B cell (primary cell): Measurements from ENCODE around the gene ANK3. TPM values are rescaled to one million over a fixed set of nuclear protein-coding genes. Genes with fewer than 3 reads are reported as not detected.

Experiments
- ATAC-seq: fragments of 200-7000 bp; cut with Tn5 transposase; one replicate; pipeline ENCODE4 v1.10.0; 2021; ENCODE audit warnings: low read depth, mild to moderate bottlenecking, moderate number of reproducible peaks, moderate library complexity
- CTCF ChIA-PET: fragments of 350-600 bp; sonication (Branson Sonifier 250); formaldehyde crosslinking; loops from one replicate; lab custom pipeline; 2021; ENCODE audit warnings: antibody characterized with exemption, inconsistent platforms; lab: Charles Lee
- POLR2A ChIA-PET: fragments of 350-600 bp; sonication (Branson Sonifier 250); formaldehyde crosslinking; loops from one replicate; lab custom pipeline; 2021; ENCODE audit warnings: antibody characterized with exemption; lab: Charles Lee
- DNase-seq: peaks from one replicate; pipeline ENCODE4 v3.0.0; 2013
- H2AFZ ChIP-seq: 2 replicates; pipeline ENCODE4 v1.6.1; 2012; ENCODE audit warnings: mild to moderate bottlenecking, low read depth, low read length; ENCODE audit not compliant: insufficient read depth, poor library complexity, severe bottlenecking
- H3K27ac ChIP-seq, 2 donors: 1 replicate in 1 of 2; 2 replicates in 1 of 2; pipeline ENCODE4 v1.5.1; 2012 to 2013; ENCODE audit warnings: low read length in 2 of 2, mild to moderate bottlenecking in 2 of 2, moderate library complexity in 1 of 2
- H3K27me3 ChIP-seq, 4 experiments: fragments of 200-600 bp in 1 of 4; sonication (generic) in 1 of 4; replicated peaks in 1 of 4; 1 replicate in 2 of 4; 2 replicates in 2 of 4; pipeline versions ENCODE4 v1.6.1 to v1.7.0; 2013 to 2016; ENCODE audit warnings: low read length in 3 of 4, mild to moderate bottlenecking in 2 of 4, mixed read lengths in 1 of 4, moderate library complexity in 1 of 4; ENCODE audit not compliant: insufficient read depth in 4 of 4, control insufficient read depth in 3 of 4; ENCODE audit errors: control extremely low read depth in 1 of 4
- H3K36me3 ChIP-seq, 2 experiments: replicated peaks in 1 of 2; 1 replicate in 1 of 2; 2 replicates in 1 of 2; pipeline versions ENCODE4 v1.6.1 to v1.7.1; 2013; ENCODE audit warnings: low read length in 1 of 2; ENCODE audit not compliant: insufficient read depth in 2 of 2, control insufficient read depth in 1 of 2; ENCODE audit errors: control extremely low read depth in 1 of 2, extremely low read depth in 1 of 2
- H3K4me1 ChIP-seq, 2 donors: fragments of 200-600 bp in 1 of 2; sonication (generic) in 1 of 2; 1 replicate in 1 of 2; 2 replicates in 1 of 2; pipeline versions ENCODE4 v1.5.1 to v1.6.1; 2013 to 2017; ENCODE audit warnings: low read length in 2 of 2; ENCODE audit not compliant: control insufficient read depth in 2 of 2, insufficient read depth in 2 of 2
- H3K4me2 ChIP-seq: replicated peaks from 2 replicates; pipeline ENCODE3; 2012; ENCODE audit warnings: mild to moderate bottlenecking, low read depth, low read length; ENCODE audit not compliant: poor library complexity, severe bottlenecking
- H3K4me3 ChIP-seq, 5 experiments: fragments of 200-600 bp in 1 of 5; sonication (generic) in 1 of 5; 1 replicate in 3 of 5; 2 replicates in 2 of 5; pipeline versions ENCODE4 v1.5.1 to v1.7.0; 2011 to 2016; ENCODE audit warnings: low read length in 4 of 5, mild to moderate bottlenecking in 4 of 5, low read depth in 2 of 5, control low read depth in 1 of 5, moderate library complexity in 1 of 5; ENCODE audit not compliant: insufficient read depth in 1 of 5; ENCODE audit errors: control extremely low read depth in 1 of 5, extremely low read depth in 1 of 5
- H3K79me2 ChIP-seq: fragments of 200-600 bp; sonication (generic); one replicate; pipeline ENCODE4 v1.6.0; 2016; ENCODE audit warnings: low read length; ENCODE audit not compliant: control insufficient read depth, insufficient read depth
- H3K9ac ChIP-seq: fragments of 200-600 bp; sonication (generic); 2 replicates; pipeline ENCODE4 v1.6.1; 2017; ENCODE audit warnings: mild to moderate bottlenecking, low read length, moderate library complexity
- H3K9me3 ChIP-seq, 3 donors: one replicate each; pipeline versions ENCODE4 v1.6.1 to v1.7.1; 2013; ENCODE audit warnings: low read length in 2 of 3; ENCODE audit not compliant: control insufficient read depth in 2 of 3, insufficient read depth in 1 of 3; ENCODE audit errors: control extremely low read depth in 1 of 3
- H4K20me1 ChIP-seq: 2 replicates; pipeline ENCODE4 v1.6.0; 2012; ENCODE audit warnings: mild to moderate bottlenecking, low read length; ENCODE audit not compliant: insufficient read depth, control insufficient read depth, poor library complexity, severe bottlenecking
- H3K27ac Mint-ChIP-seq: one replicate; pipeline ENCODE4 v1.8.0; 2021; ENCODE audit warnings: mixed read lengths
- H3K27me3 Mint-ChIP-seq: one replicate; pipeline ENCODE4 v1.8.0; 2021; ENCODE audit warnings: mixed read lengths
- H3K4me1 Mint-ChIP-seq: one replicate; pipeline ENCODE4 v1.8.0; 2021; ENCODE audit warnings: mixed read lengths
- H3K4me3 Mint-ChIP-seq: one replicate; pipeline ENCODE4 v1.8.0; 2021; ENCODE audit warnings: mixed read lengths
- H3K9me3 Mint-ChIP-seq: one replicate; pipeline ENCODE4 v1.8.0; 2022; ENCODE audit warnings: mixed read lengths; ENCODE audit not compliant: insufficient read depth
- EZH2 ChIP-seq: IDR thresholded peaks from 2 replicates; pipeline ENCODE4 v1.6.1; 2012; ENCODE audit warnings: borderline replicate concordance, low read depth, mild to moderate bottlenecking, moderate library complexity, low read length; ENCODE audit not compliant: insufficient read depth, poor library complexity, severe bottlenecking
- WGBS: methylation state at CpG from one replicate; pipeline ENCODE4 v1.1.5; 2013; ENCODE audit warnings: missing lambda C conversion rate; ENCODE audit not compliant: insufficient coverage; 5-methylcytosine and 5-hydroxymethylcytosine counted together
- intact Hi-C: fragments of 100-400 bp; cut with micrococcal nuclease; formaldehyde crosslinking; loops from one replicate; pipeline ENCODE4 v1.10.0; 2022
- polyA plus RNA-seq: library from polyadenylated mRNA; depleted of rRNA; stranded (reverse); fragments of >200 nt; gene quantifications from 2 replicates; pipeline ENCODE4 v1.2.3, GENCODE V29; 2012
- total RNA-seq, 2 donors: library from RNA; stranded (reverse); fragments of 120-200 nt in 1 of 2; gene quantifications; 1 replicate in 1 of 2; 2 replicates in 1 of 2; pipeline versions ENCODE4 v1.2.3 to v1.2.4, GENCODE V29; 2013 to 2022
- TF ChIP-seq, protein P1 (sequence below): fragments of 200-600 bp; IDR thresholded peaks from one replicate; pipeline ENCODE4 v1.8.0; 2022; ENCODE audit warnings: antibody characterized with exemption, mild to moderate bottlenecking

Gene ANK3
- total and polyA plus RNA-seq, 2 donors (not counting 1 experiment from before 2014, with no cell fraction given): 4.9 to 21.6 TPM

DNA sequence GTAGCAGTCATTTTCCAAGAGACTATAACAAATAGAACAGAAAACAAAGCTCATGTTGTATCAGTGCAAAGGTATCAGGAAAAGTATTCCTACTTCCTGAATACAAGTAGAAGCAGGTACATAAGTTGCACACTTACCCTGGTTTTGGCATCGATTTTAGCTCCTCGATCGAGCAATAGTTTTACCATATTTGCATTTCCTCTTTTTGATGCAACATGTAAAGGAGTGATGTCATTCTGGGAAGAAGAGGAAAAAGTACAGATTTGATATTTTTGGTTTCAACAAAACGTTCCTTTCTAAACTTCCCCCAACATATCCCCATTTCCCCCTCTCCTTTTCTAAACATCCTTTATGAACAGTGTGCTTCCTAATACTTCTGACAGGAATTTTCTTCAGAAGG is 155.1 kb downstream of the ANK3 start:
- Histone ChIP-seq H3K9me3 (peaks cover 0 to 3% (median 0%) of the 10 kb centered on the region in 3 donors), H2AFZ (no peak overlapping the region), H3K36me3 (no peaks in the 10 kb centered on the region), H3K4me1 (peaks cover 84 to 89% of the 10 kb centered on the region in 2 donors), H3K4me3 (no peak overlapping the region), H3K9ac (no peak overlapping the region), H4K20me1 (no peaks in the 10 kb centered on the region), H3K4me2 (peak overlapping the region; percentile 9), H3K79me2 (no peaks in the 10 kb centered on the region), H3K27me3 (no peaks in the 10 kb centered on the region), H3K27ac (peak overlapping the region; percentile 19 to 68)
- Mint-ChIP-seq H3K4me1 (peaks cover 86% of the 10 kb centered on the region), H3K27ac (peak overlapping the region; percentile 76), H3K4me3 (peak overlapping the region; percentile 35), H3K9me3 (peaks cover 2% of the 10 kb centered on the region), H3K27me3 (no peaks in the 10 kb centered on the region)
- intact Hi-C loops: loop anchor here (10.0 kb wide), 4 partner anchors 120 to 1970 kb away; partner anchors contain the start of genes CISD1, IPMK and RHOBTB1
- no CpG with 5 or more reads among the region's 4 CpGs for WGBS
- CTCF ChIA-PET: interaction anchor here (1.0 to 6.3 kb wide), 4 partner anchors 17 to 200 kb away, joined by 5 to 168 read pairs (median 7); no protein-coding TSS in a partner anchor
- TF ChIP-seq EZH2: no peak
- TF ChIP-seq, protein P1, sequence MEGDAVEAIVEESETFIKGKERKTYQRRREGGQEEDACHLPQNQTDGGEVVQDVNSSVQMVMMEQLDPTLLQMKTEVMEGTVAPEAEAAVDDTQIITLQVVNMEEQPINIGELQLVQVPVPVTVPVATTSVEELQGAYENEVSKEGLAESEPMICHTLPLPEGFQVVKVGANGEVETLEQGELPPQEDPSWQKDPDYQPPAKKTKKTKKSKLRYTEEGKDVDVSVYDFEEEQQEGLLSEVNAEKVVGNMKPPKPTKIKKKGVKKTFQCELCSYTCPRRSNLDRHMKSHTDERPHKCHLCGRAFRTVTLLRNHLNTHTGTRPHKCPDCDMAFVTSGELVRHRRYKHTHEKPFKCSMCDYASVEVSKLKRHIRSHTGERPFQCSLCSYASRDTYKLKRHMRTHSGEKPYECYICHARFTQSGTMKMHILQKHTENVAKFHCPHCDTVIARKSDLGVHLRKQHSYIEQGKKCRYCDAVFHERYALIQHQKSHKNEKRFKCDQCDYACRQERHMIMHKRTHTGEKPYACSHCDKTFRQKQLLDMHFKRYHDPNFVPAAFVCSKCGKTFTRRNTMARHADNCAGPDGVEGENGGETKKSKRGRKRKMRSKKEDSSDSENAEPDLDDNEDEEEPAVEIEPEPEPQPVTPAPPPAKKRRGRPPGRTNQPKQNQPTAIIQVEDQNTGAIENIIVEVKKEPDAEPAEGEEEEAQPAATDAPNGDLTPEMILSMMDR: no peak
- DNase-seq: no peak
- no peak for ATAC-seq
- POLR2A ChIA-PET: no interaction called here

DNA sequence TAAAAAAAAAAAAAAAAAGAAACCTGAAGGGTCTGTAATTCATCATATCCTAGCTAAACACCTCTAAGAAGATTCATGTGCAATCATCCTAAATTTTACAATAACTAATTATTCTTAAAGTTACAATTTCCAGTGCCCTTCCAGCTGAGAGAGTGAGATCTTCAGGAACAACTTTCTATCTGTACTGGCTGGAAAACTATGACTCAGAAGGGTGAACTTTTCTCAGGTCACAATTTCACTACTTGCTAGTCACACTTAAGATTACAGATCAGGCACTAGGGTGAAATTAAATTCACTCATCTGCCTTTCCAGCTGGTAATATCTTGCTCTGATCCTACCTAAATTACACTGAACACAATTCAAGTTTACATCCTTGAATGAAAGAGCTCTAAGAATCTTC is 158.8 kb downstream of the ANK3 start:
- no peak for TF ChIP-seq EZH2
- TF ChIP-seq, protein P1: no peak
- Histone ChIP-seq H3K27ac (no peak overlapping the region), H3K79me2 (no peaks in the 10 kb centered on the region), H3K4me2 (peak overlapping the region; percentile 4), H3K4me1 (peaks cover 62 to 76% of the 10 kb centered on the region in 2 donors), H4K20me1 (no peaks in the 10 kb centered on the region), H3K36me3 (no peaks in the 10 kb centered on the region), H3K9me3 (peaks cover 0 to 3% (median 0%) of the 10 kb centered on the region in 3 donors), H2AFZ (peak overlapping the region; percentile 27), H3K9ac (no peak overlapping the region), H3K27me3 (no peaks in the 10 kb centered on the region), H3K4me3 (no peak overlapping the region)
- peaks cover 62% of the 10 kb centered on the region for H3K4me1 Mint-ChIP-seq
- H3K9me3 Mint-ChIP-seq: peaks cover 2% of the 10 kb centered on the region
- H3K27ac Mint-ChIP-seq: peak overlapping the region; percentile 34
- CTCF ChIA-PET: interaction anchor here (0.7 to 2.9 kb wide), 4 partner anchors 8 to 538 kb away, joined by 4 to 9 read pairs (median 5); no protein-coding TSS in a partner anchor
- POLR2A ChIA-PET: interaction anchor here (0.7 kb wide), 1 partner anchor 121 kb away, joined by 3 read pairs; no protein-coding TSS in a partner anchor
- intact Hi-C loops: loop anchor here (10.0 kb wide), 4 partner anchors 116 to 1966 kb away; partner anchors contain the start of genes CISD1, IPMK and RHOBTB1
- no peak overlapping the region for H3K4me3 Mint-ChIP-seq
- DNase-seq (no peak), ATAC-seq (no peak)
- no peaks in the 10 kb centered on the region for H3K27me3 Mint-ChIP-seq
